Endodermal cell (in vitro differentiated cells): ENCODE results near the gene ZNF337. TPM values are rescaled to one million over a fixed set of nuclear protein-coding genes. Genes with fewer than 3 reads are reported as not detected.

ENCODE experiments used
- DNase-seq: peaks from one replicate; pipeline ENCODE4 v3.0.0-alpha.2; 2017
- H3K27ac ChIP-seq: 2 replicates; pipeline ENCODE4 v1.5.1; 2013; ENCODE audit warnings: mild to moderate bottlenecking, low read depth, low read length, moderate library complexity
- H3K27me3 ChIP-seq: 2 replicates; pipeline ENCODE4 v1.6.1; 2013; ENCODE audit warnings: mild to moderate bottlenecking, low read length, moderate library complexity; ENCODE audit not compliant: insufficient read depth, control insufficient read depth, poor library complexity, severe bottlenecking
- H3K36me3 ChIP-seq: 2 replicates; pipeline ENCODE4 v1.7.0; 2013; ENCODE audit warnings: mild to moderate bottlenecking, low read length, moderate library complexity; ENCODE audit not compliant: control insufficient read depth, insufficient read depth
- H3K4me1 ChIP-seq: one replicate; pipeline ENCODE4 v1.7.0; 2013; ENCODE audit warnings: low read length; ENCODE audit not compliant: control insufficient read depth, insufficient read depth
- H3K4me3 ChIP-seq: 2 replicates; pipeline ENCODE4 v1.5.1; 2013; ENCODE audit warnings: mild to moderate bottlenecking, low read length, moderate library complexity
- H3K9ac ChIP-seq: 2 replicates; pipeline ENCODE4 v1.6.1; 2013; ENCODE audit warnings: mild to moderate bottlenecking, low read length, moderate library complexity; ENCODE audit not compliant: poor library complexity, severe bottlenecking; ENCODE audit errors: extremely low read depth
- H3K9me3 ChIP-seq: 2 replicates; pipeline ENCODE4 v1.6.1; 2013; ENCODE audit warnings: mild to moderate bottlenecking, low read length, moderate library complexity; ENCODE audit not compliant: control insufficient read depth
- H3K27ac Mint-ChIP-seq: 2 replicates; pipeline ENCODE4 v1.8.0; 2020; ENCODE audit warnings: mixed read lengths
- H3K27me3 Mint-ChIP-seq: 2 replicates; pipeline ENCODE4 v1.8.0; 2021; ENCODE audit warnings: mild to moderate bottlenecking, mixed read lengths; ENCODE audit not compliant: insufficient read depth
- H3K36me3 Mint-ChIP-seq: 2 replicates; pipeline ENCODE4 v1.8.0; 2020; ENCODE audit warnings: low read depth, mixed read lengths
- H3K4me1 Mint-ChIP-seq: 2 replicates; pipeline ENCODE4 v1.8.0; 2020; ENCODE audit warnings: mixed read lengths
- H3K4me3 Mint-ChIP-seq: 2 replicates; pipeline ENCODE4 v1.8.0; 2020; ENCODE audit warnings: mild to moderate bottlenecking, moderate library complexity, mixed read lengths
- H3K9me3 Mint-ChIP-seq: 2 replicates; pipeline ENCODE4 v1.8.0; 2020; ENCODE audit warnings: mild to moderate bottlenecking, mixed read lengths
- WGBS, 2 experiments: methylation state at CpG; one replicate each; pipeline versions ENCODE4 v1.1.5 to v1.1.7; 2013; ENCODE audit warnings: missing lambda C conversion rate in 2 of 2, mixed read lengths in 1 of 2; ENCODE audit not compliant: insufficient coverage in 1 of 2, insufficient read length in 1 of 2; 5-methylcytosine and 5-hydroxymethylcytosine counted together
- total RNA-seq, 2 donors: library from RNA; stranded (reverse); fragmentation: NEBNext Ultra II Directional in 1 of 2; extraction: Animal tissue kit (Norgen Biotek cat#: 25700) in 1 of 2; gene quantifications; 2 replicates in 1 of 2; 3 replicates in 1 of 2; pipeline ENCODE4 v1.2.1, GENCODE V29; 2021
- TF ChIP-seq, protein P1 (sequence below): fragments of 200-600 bp; sonication (generic); conservative IDR thresholded peaks from 2 replicates; pipeline ENCODE4 v1.5.0; 2021; ENCODE audit warnings: antibody characterized with exemption, mild to moderate bottlenecking

Gene ZNF337
- total RNA-seq, 2 donors from 2014 or later: 14.2 to 14.5 TPM

DNA sequence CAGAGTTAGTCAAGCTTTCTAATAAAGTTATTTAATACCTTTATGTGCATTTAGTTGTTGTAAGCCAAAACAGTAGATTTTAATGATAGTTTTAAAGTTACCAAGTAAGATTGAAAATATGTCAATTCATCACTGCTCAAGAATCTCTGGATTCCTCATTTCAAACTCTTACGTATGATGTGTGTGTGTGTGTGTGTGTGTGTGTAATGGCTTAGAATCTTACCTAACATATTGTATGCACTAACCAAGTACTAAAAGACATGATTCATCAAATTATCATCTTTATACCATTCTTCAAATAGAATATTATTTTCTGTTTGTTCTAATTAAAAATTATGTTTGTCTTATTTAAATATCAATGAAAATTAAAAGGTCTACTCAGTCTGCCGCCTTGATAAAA lies 41.5 kb upstream of the ZNF337 start:
- Histone ChIP-seq H3K9ac (no peak overlapping the region), H3K4me3 (no peak overlapping the region), H3K36me3 (no peaks in the 10 kb centered on the region), H3K27ac (no peak overlapping the region), H3K4me1 (no peaks in the 10 kb centered on the region), H3K27me3 (no peaks in the 10 kb centered on the region), H3K9me3 (no peaks in the 10 kb centered on the region)
- H3K36me3 Mint-ChIP-seq: no peaks in the 10 kb centered on the region
- H3K9me3 Mint-ChIP-seq: no peaks in the 10 kb centered on the region
- no peak overlapping the region for H3K27ac Mint-ChIP-seq
- TF ChIP-seq, protein P1, sequence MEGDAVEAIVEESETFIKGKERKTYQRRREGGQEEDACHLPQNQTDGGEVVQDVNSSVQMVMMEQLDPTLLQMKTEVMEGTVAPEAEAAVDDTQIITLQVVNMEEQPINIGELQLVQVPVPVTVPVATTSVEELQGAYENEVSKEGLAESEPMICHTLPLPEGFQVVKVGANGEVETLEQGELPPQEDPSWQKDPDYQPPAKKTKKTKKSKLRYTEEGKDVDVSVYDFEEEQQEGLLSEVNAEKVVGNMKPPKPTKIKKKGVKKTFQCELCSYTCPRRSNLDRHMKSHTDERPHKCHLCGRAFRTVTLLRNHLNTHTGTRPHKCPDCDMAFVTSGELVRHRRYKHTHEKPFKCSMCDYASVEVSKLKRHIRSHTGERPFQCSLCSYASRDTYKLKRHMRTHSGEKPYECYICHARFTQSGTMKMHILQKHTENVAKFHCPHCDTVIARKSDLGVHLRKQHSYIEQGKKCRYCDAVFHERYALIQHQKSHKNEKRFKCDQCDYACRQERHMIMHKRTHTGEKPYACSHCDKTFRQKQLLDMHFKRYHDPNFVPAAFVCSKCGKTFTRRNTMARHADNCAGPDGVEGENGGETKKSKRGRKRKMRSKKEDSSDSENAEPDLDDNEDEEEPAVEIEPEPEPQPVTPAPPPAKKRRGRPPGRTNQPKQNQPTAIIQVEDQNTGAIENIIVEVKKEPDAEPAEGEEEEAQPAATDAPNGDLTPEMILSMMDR: no peak
- no CpG with 5 or more reads among the region's 2 CpGs for WGBS, 2 experiments
- H3K27me3 Mint-ChIP-seq: no peaks in the 10 kb centered on the region
- no peaks in the 10 kb centered on the region for H3K4me1 Mint-ChIP-seq
- no peak overlapping the region for H3K4me3 Mint-ChIP-seq
- DNase-seq: no peak

DNA sequence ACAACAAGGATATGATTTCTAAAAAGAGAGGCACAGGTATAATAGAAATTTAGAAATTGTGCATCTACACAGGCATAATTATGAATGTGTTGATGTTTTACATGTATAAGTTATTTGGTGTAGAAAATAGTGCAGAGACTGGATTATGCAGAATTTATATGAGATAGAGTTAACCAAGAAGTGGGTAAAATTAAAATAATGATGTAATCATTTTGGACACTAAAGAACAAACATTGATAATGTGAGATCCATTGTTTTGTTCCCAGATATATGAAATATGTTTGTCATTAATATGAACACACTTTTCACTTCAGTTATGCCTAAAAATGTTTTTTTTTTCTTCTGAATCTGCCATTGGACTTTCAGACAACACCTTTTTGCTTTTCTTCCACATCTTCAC lies 37.2 kb upstream of the ZNF337 start:
- no peaks in the 10 kb centered on the region for H3K9me3 ChIP-seq
- no peak overlapping the region for H3K27ac ChIP-seq
- no peak overlapping the region for H3K4me3 ChIP-seq
- no peak overlapping the region for H3K9ac ChIP-seq
- Mint-ChIP-seq H3K4me1 (no peaks in the 10 kb centered on the region), H3K27ac (no peak overlapping the region), H3K9me3 (no peaks in the 10 kb centered on the region), H3K36me3 (no peaks in the 10 kb centered on the region), H3K4me3 (no peak overlapping the region), H3K27me3 (no peaks in the 10 kb centered on the region)
- DNase-seq: no peak
- H3K27me3 ChIP-seq: no peaks in the 10 kb centered on the region
- TF ChIP-seq, protein P1: no peak
- no peaks in the 10 kb centered on the region for H3K4me1 ChIP-seq
- no peaks in the 10 kb centered on the region for H3K36me3 ChIP-seq

DNA sequence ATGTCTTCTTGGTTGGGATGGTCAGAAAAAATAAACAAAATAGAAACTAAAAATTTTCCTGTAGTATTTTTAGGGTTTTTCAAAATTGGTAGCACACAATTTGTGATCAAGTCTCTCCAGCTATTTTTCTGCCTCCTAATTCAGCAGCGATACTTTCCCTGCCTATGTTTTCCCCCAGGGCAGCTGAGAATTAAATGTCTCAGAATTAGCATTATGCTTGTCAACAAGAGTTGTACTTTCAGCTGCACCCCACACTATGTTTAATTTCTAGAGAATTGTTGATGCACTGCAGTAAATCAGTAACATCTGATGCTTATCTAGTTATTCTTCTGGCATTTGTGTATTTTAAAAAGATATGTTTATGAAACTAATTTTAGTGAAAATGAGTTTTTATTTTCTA lies 34.2 kb upstream of the ZNF337 start:
- Histone ChIP-seq H3K27ac (no peak overlapping the region), H3K36me3 (no peaks in the 10 kb centered on the region), H3K9me3 (peaks cover 15% of the 10 kb centered on the region), H3K27me3 (no peaks in the 10 kb centered on the region), H3K9ac (no peak overlapping the region), H3K4me1 (no peaks in the 10 kb centered on the region), H3K4me3 (no peak overlapping the region)
- Mint-ChIP-seq H3K4me3 (no peak overlapping the region), H3K4me1 (no peaks in the 10 kb centered on the region), H3K27ac (no peak overlapping the region), H3K36me3 (peaks cover 9% of the 10 kb centered on the region), H3K9me3 (peaks cover 18% of the 10 kb centered on the region), H3K27me3 (no peaks in the 10 kb centered on the region)
- no peak for DNase-seq
- 80% methylated on average over 1 of the region's 1 CpG; no CpG with 5 or more reads in 1 of the 2 experiments for WGBS, 2 experiments
- TF ChIP-seq, protein P1: no peak
